ENCODE measurements around the gene MPND. TPM values are rescaled to one million over a fixed set of nuclear protein-coding genes. Genes with fewer than 3 reads are reported as not detected.
A peak's percentile ranks its signal among the peaks of the same experiment; 100 is the strongest.

MPND gene
- total RNA-seq, 1 donor from 2014 or later, result 19.3 TPM

- Mint-ChIP-seq H3K4me3 (peak overlapping the region; percentile 96), H3K9me3 (no peaks in the 10 kb centered on the region), H3K27me3 (ENCODE audit: insufficient read depth) (peaks cover 3% of the 10 kb centered on the region), H3K27ac (peak overlapping the region; percentile 94), H3K36me3 (ENCODE audit: low read depth) (peaks cover 24% of the 10 kb centered on the region), H3K4me1 (ENCODE audit: low read depth) (peaks cover 74% of the 10 kb centered on the region)
- intact Hi-C loops (cut with micrococcal nuclease), result loop anchor here (1.0 to 10.0 kb wide), 8 partner anchors 56 to 1217 kb away; partner anchors contain the start of genes FZR1, HDGFL2, NCLN and TNFAIP8L1
- DNase-seq (ENCODE audit: low spot score), result no peak
Observed at GRCh38 chr19:4401769-4402170, 58.4 kb downstream of the MPND start.

- H3K27ac Mint-ChIP-seq, result peak within 1 kb of the TSS; percentile 94
- peaks cover 67% of the 10 kb centered on the region for H3K4me1 Mint-ChIP-seq (ENCODE audit: low read depth)
- intact Hi-C loops (cut with micrococcal nuclease), result loop anchor here (1.0 to 10.0 kb wide), 8 partner anchors 55 to 1218 kb away; partner anchors contain the start of genes FZR1, HDGFL2, NCLN and TNFAIP8L1
- H3K27me3 Mint-ChIP-seq (ENCODE audit: insufficient read depth), result peaks cover 3% of the 10 kb centered on the region
- H3K36me3 Mint-ChIP-seq (ENCODE audit: low read depth), result peaks cover 22% of the 10 kb centered on the region
- DNase-seq (ENCODE audit: low spot score), result peak; percentile 99
- H3K4me3 Mint-ChIP-seq, result peak within 1 kb of the TSS; percentile 96
- H3K9me3 Mint-ChIP-seq, result no peaks in the 10 kb centered on the region
Observed at GRCh38 chr19:4402171-4403004, 59.0 kb downstream of the MPND start, which contains the start of gene CHAF1A. TSS of gene CHAF1A (plus strand) at chr19:4402640. CDS start at chr19:4402763, 123 bp downstream.

GRCh38 chr19:4403005-4403761 is 59.8 kb downstream of the MPND start:
- H3K4me1 Mint-ChIP-seq (ENCODE audit: low read depth), result peaks cover 62% of the 10 kb centered on the region
- H3K36me3 Mint-ChIP-seq (ENCODE audit: low read depth), result peaks cover 18% of the 10 kb centered on the region
- H3K4me3 Mint-ChIP-seq, result peak overlapping the region; percentile 96
- peak overlapping the region; percentile 79 for H3K27ac Mint-ChIP-seq
- peaks cover 3% of the 10 kb centered on the region for H3K27me3 Mint-ChIP-seq (ENCODE audit: insufficient read depth)
- H3K9me3 Mint-ChIP-seq, result no peaks in the 10 kb centered on the region
- DNase-seq (ENCODE audit: low spot score), result no peak
- intact Hi-C loops (cut with micrococcal nuclease), result loop anchor here (2.0 to 10.0 kb wide), 3 partner anchors 336 to 1218 kb away; partner anchors contain the start of genes FZR1, NCLN and ZBTB7A

GRCh38 chr19:4405977-4406376 is 62.6 kb downstream of the MPND start:
- intact Hi-C loops (cut with micrococcal nuclease), result loop anchor here (10.0 kb wide), 1 partner anchor 1221 kb away; the partner anchor contains the start of gene NCLN
- Mint-ChIP-seq H3K27me3 (ENCODE audit: insufficient read depth) (no peaks in the 10 kb centered on the region), H3K27ac (no peak overlapping the region), H3K4me3 (no peak overlapping the region), H3K36me3 (ENCODE audit: low read depth) (peaks cover 25% of the 10 kb centered on the region), H3K9me3 (no peaks in the 10 kb centered on the region), H3K4me1 (ENCODE audit: low read depth) (peaks cover 46% of the 10 kb centered on the region)
- DNase-seq (ENCODE audit: low spot score), result no peak

- peaks cover 25% of the 10 kb centered on the region for H3K36me3 Mint-ChIP-seq (ENCODE audit: low read depth)
- intact Hi-C loops (cut with micrococcal nuclease), result loop anchor here (10.0 kb wide), 1 partner anchor 1222 kb away; the partner anchor contains the start of gene NCLN
- no peak for DNase-seq (ENCODE audit: low spot score)
Observed at GRCh38 chr19:4406626-4407025, 63.3 kb downstream of the MPND start.

GRCh38 chr19:4409123-4409933 is 66.0 kb downstream of the MPND start:
- no peak for DNase-seq (ENCODE audit: low spot score)
- Mint-ChIP-seq H3K9me3 (no peaks in the 10 kb centered on the region), H3K4me3 (no peak overlapping the region), H3K36me3 (ENCODE audit: low read depth) (peaks cover 32% of the 10 kb centered on the region), H3K4me1 (ENCODE audit: low read depth) (peaks cover 19% of the 10 kb centered on the region), H3K27ac (no peak overlapping the region), H3K27me3 (ENCODE audit: insufficient read depth) (no peaks in the 10 kb centered on the region)
- intact Hi-C loops (cut with micrococcal nuclease), result loop anchor here (10.0 kb wide), 1 partner anchor 1225 kb away; the partner anchor contains the start of gene NCLN

More at GRCh38 chr19:4406626-4407025, 63.3 kb downstream of the MPND start:
- Mint-ChIP-seq H3K4me3 (no peak overlapping the region), H3K4me1 (ENCODE audit: low read depth) (peaks cover 39% of the 10 kb centered on the region), H3K27ac (no peak overlapping the region), H3K27me3 (ENCODE audit: insufficient read depth) (no peaks in the 10 kb centered on the region), H3K9me3 (no peaks in the 10 kb centered on the region)

Other genes with a start within 250 kb of the MPND start
- 131 and 135 TPM in 2 replicates for gene MAP2K2, start 219.4 kb upstream of the MPND start, total RNA-seq
- 0.13 TPM in 1 of 2 replicates, not detected in the other for gene CREB3L3, start 189.9 kb upstream of the MPND start, total RNA-seq
- gene SIRT6, start 161.0 kb upstream of the MPND start, total RNA-seq, result 42.6 and 46.4 TPM in 2 replicates
- gene ANKRD24, start 160.9 kb upstream of the MPND start, total RNA-seq, result 0.49 and 0.54 TPM in 2 replicates
- 43.3 and 49.7 TPM in 2 replicates for gene EBI3, start 114.0 kb upstream of the MPND start, total RNA-seq
- gene YJU2, start 96.5 kb upstream of the MPND start, total RNA-seq, result 36.8 and 40.6 TPM in 2 replicates
- not detected in 2 replicates for gene SHD, start 64.3 kb upstream of the MPND start, total RNA-seq
- 11.0 and 13.2 TPM in 2 replicates for gene TMIGD2, start 41.2 kb upstream of the MPND start, total RNA-seq
- 39.1 and 46.5 TPM in 2 replicates for gene FSD1, start 39.0 kb upstream of the MPND start, total RNA-seq
- 12.9 and 15.0 TPM in 2 replicates for gene STAP2, start 4.7 kb upstream of the MPND start, total RNA-seq
- gene SH3GL1, start 57.0 kb downstream of the MPND start, total RNA-seq, result 50.3 and 54.2 TPM in 2 replicates
- gene CHAF1A, start 59.1 kb downstream of the MPND start, total RNA-seq, result 106 and 107 TPM in 2 replicates
- gene UBXN6, start 114.2 kb downstream of the MPND start, total RNA-seq, result 49.5 and 51.0 TPM in 2 replicates
- gene HDGFL2, start 128.7 kb downstream of the MPND start, total RNA-seq, result 66.4 and 70.0 TPM in 2 replicates
- gene PLIN4, start 174.9 kb downstream of the MPND start, total RNA-seq, result not detected in 2 replicates
- gene PLIN5, start 191.7 kb downstream of the MPND start, total RNA-seq, result not detected in 2 replicates
- gene LRG1, start 196.5 kb downstream of the MPND start, total RNA-seq, result 0.27 and 0.39 TPM in 2 replicates
- gene SEMA6B, start 216.1 kb downstream of the MPND start, total RNA-seq, result not detected in 2 replicates

All from activated T-helper 1 cell treated with anti-CD3 and anti-CD28 coated beads, Interleukin-12 subunit alpha, Interleukin-12 subunit beta, Interleukin-2, Interleukin-4 antibody, amounts not matched to agents 30 ng/mL and 10 ng/mL and 1 ng/mL, durations not matched to agents 14 hours and 24 hours and 36 hours (primary cell).